ENCODE data around the gene SMIM9. TPM values are rescaled to one million over a fixed set of nuclear protein-coding genes. Genes with fewer than 3 reads are reported as not detected.
A peak's percentile ranks its signal among the peaks of the same experiment; 100 is the strongest.

The SMIM9 gene
- total and polyA plus RNA-seq, 11 donors: 0.29 to 0.32 TPM; not detected in 9

DNA sequence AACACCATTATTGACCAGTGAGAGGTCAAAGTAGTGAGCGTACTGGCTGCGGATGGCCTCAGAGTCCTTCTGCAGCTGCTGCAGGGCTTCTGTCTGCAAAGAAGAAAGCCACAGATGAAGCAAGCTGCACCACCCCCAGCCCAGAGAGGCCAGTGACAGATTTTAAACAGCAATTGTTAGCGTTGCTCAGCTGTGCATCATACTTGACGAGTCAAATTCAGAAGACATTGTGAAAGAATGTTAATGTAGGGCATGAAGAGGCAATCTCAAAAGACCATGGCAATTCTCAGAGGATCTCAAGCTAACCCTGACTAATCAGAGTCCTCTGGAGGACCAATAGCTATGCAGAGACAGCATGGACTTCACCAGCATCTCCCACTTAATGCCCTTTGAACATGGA is 55.2 kb downstream of the SMIM9 start:
- intact Hi-C loops (cut with DNase I): no loop called here
- TF ChIP-seq CTCF (IDR thresholded peaks at IDR 0.05) (no peak), POLR2A (IDR thresholded peaks at IDR 0.05) (no peak)
- Histone ChIP-seq H3K4me1 (peaks cover 0 to 4% (median 0%) of the 10 kb centered on the region in 12 donors), H3K27me3 (peaks cover 0 to 6% (median 0%) of the 10 kb centered on the region in 9 donors), H3K27ac (no peak overlapping the region), H3K9me3 (no peaks in the 10 kb centered on the region), H3K36me3 (peaks cover 0 to 48% (median 44%) of the 10 kb centered on the region in 9 donors), H3K4me3 (no peak overlapping the region)
- no peak for ATAC-seq
- WGBS, 4 donors: 84 to 95% (median 92%) methylated on average over 4 of the region's 4 CpGs
- DNase-seq: no peak

- peaks cover 0 to 6% (median 0%) of the 10 kb centered on the region in 12 donors for H3K9me3 ChIP-seq
- 82 to 99% (median 92%) methylated on average over 2 of the region's 2 CpGs for WGBS, 4 donors
- ATAC-seq: no peak
- intact Hi-C loops (cut with DNase I): no loop called here
- peaks cover 0 to 4% (median 0%) of the 10 kb centered on the region in 12 donors for H3K4me1 ChIP-seq
- no peak for TF ChIP-seq POLR2A (IDR thresholded peaks at IDR 0.05)
- peaks cover 0 to 6% (median 0%) of the 10 kb centered on the region in 9 donors for H3K27me3 ChIP-seq
- no peak overlapping the region for H3K4me3 ChIP-seq
- H3K36me3 ChIP-seq: peaks cover 0 to 65% (median 50%) of the 10 kb centered on the region in 9 donors
- no peak overlapping the region for H3K27ac ChIP-seq
- no peak for DNase-seq
Observed at GRCh38 chrX:154776753-154777152, 57.7 kb downstream of the SMIM9 start.

DNA sequence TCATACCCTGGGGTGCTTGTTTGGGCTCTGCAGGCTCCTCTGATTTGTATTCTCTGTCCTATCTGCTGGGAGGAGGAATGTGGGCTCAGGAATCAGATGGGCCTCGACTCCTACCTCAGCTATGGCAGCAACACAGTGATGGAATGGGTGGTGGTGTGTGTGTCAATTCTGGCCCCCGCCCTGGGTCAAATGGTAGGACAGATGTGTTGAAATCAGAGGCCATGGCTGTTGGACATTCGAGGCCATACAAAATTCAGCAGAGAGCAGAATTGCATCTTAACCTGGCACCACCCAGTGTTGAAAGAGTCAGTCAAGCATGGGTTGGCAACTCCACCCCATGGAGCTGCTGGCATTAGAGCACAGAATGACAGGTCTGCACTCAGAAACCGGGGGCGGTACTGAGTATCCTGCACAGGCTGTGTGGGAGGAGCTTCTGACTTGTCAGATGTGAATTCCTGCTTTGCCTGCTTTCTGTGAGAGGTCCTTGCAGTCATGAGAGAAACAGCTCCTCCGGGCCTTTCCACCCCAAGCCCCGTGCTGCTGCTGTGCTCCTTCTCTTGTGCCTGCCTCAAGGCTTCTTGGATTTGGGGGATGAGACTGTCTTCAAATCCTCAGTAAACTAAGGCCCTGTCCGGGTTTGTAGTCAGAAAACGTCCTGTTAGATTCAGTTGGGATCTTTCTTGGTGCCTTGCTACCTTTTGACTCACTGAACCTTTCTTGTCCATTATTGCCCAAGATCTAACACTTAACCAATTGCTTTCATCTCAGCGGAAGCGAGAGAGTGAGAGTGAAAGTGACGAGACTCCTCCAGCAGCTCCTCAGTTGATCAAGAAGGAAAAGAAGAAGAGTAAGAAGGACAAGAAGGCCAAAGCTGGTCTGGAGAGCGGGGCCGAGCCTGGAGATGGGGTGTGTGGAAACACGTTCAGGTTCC is 58.8 kb downstream of the SMIM9 start:
- H3K27ac ChIP-seq: no peak overlapping the region
- no peak overlapping the region for H3K4me3 ChIP-seq
- peaks cover 0 to 75% (median 57%) of the 10 kb centered on the region in 9 donors for H3K36me3 ChIP-seq
- peak in 3 of 4 donors; percentile 80 to 91 (median 86) for ATAC-seq
- WGBS, 4 donors: 63 to 74% (median 71%) methylated on average over 15 of the region's 15 CpGs
- intact Hi-C loops (cut with DNase I): no loop called here
- peaks cover 0 to 6% (median 0%) of the 10 kb centered on the region in 9 donors for H3K27me3 ChIP-seq
- H3K4me1 ChIP-seq: peaks cover 0 to 4% (median 0%) of the 10 kb centered on the region in 12 donors
- TF ChIP-seq POLR2A (IDR thresholded peaks at IDR 0.05) (no peak), CTCF (IDR thresholded peaks at IDR 0.05) (no peak)
- H3K9me3 ChIP-seq: peaks cover 0 to 6% (median 0%) of the 10 kb centered on the region in 12 donors
- peak in 4 of 5 donors; percentile 22 to 48 (median 33) for DNase-seq

- Histone ChIP-seq H3K27ac (no peak overlapping the region), H3K9me3 (peaks cover 0 to 6% (median 0%) of the 10 kb centered on the region in 12 donors), H3K4me1 (peaks cover 0 to 4% (median 0%) of the 10 kb centered on the region in 12 donors), H3K4me3 (no peak overlapping the region), H3K36me3 (peaks cover 0 to 81% (median 66%) of the 10 kb centered on the region in 9 donors), H3K27me3 (peaks cover 0 to 6% (median 0%) of the 10 kb centered on the region in 9 donors)
- TF ChIP-seq POLR2A (IDR thresholded peaks at IDR 0.05) (no peak), CTCF (IDR thresholded peaks at IDR 0.05) (no peak)
- ATAC-seq: no peak
- intact Hi-C loops (cut with DNase I): no loop called here
- WGBS, 4 donors: 71 to 78% (median 73%) methylated on average over 5 of the region's 5 CpGs
- DNase-seq: no peak
Observed at GRCh38 chrX:154774622-154775021, 59.8 kb downstream of the SMIM9 start.

Other genes with a start within 250 kb of the SMIM9 start
- not detected for gene CTAG1A, start 249.5 kb downstream of the SMIM9 start, total RNA-seq
- gene CTAG1A, start 249.5 kb downstream of the SMIM9 start, polyA plus RNA-seq: not detected
- gene CTAG1B, start 215.4 kb downstream of the SMIM9 start, total RNA-seq: not detected
- not detected for gene CTAG1B, start 215.4 kb downstream of the SMIM9 start, polyA plus RNA-seq
- gene CTAG2, start 181.1 kb downstream of the SMIM9 start, total RNA-seq: under 1 TPM in 1 of 9 donors, not detected in 8; 0.61 TPM
- gene CTAG2, start 181.1 kb downstream of the SMIM9 start, polyA plus RNA-seq: not detected
- 10 to 100 TPM; 11.5 to 29.0 (median 18.6) TPM for gene GAB3, start 83.6 kb downstream of the SMIM9 start, total RNA-seq
- 10 to 100 TPM in 1 of 2 donors, 1 to 10 TPM in 1; 7.2 to 12.3 TPM for gene GAB3, start 83.6 kb downstream of the SMIM9 start, polyA plus RNA-seq
- 10 to 100 TPM; 12.9 to 31.0 (median 23.6) TPM for gene DKC1, start 71.8 kb downstream of the SMIM9 start, total RNA-seq
- gene DKC1, start 71.8 kb downstream of the SMIM9 start, polyA plus RNA-seq: 10 to 100 TPM; 13.7 to 31.9 TPM
- 10 to 100 TPM; 17.7 to 73.2 (median 39.1) TPM for gene MPP1, start 29.2 kb downstream of the SMIM9 start, total RNA-seq
- gene MPP1, start 29.2 kb downstream of the SMIM9 start, polyA plus RNA-seq: 10 to 100 TPM; 18.5 to 20.9 TPM
- gene F8A1, start 51.7 kb upstream of the SMIM9 start, total RNA-seq: 10 to 100 TPM; 16.8 to 34.5 (median 21.5) TPM
- 10 to 100 TPM; 10.2 to 35.7 TPM for gene F8A1, start 51.7 kb upstream of the SMIM9 start, polyA plus RNA-seq
- 10 to 100 TPM; 26.9 to 75.1 (median 44.3) TPM for gene F8, start 188.1 kb upstream of the SMIM9 start, total RNA-seq
- gene F8, start 188.1 kb upstream of the SMIM9 start, polyA plus RNA-seq: 10 to 100 TPM; 32.6 to 60.2 TPM
- 100 to 1,000 TPM; 147 to 390 (median 259) TPM for gene FUNDC2, start 192.2 kb upstream of the SMIM9 start, total RNA-seq
- 100 to 1,000 TPM; 445 TPM for gene FUNDC2, start 192.2 kb upstream of the SMIM9 start, polyA plus RNA-seq
- gene CMC4, start 236.5 kb upstream of the SMIM9 start, total RNA-seq: 10 to 100 TPM; 14.4 to 74.3 (median 21.0) TPM
- 10 to 100 TPM; 26.1 to 53.0 TPM for gene CMC4, start 236.5 kb upstream of the SMIM9 start, polyA plus RNA-seq
- gene MTCP1, start 236.5 kb upstream of the SMIM9 start, total RNA-seq: 10 to 100 TPM in 7 of 9 donors, under 1 TPM in 2; 0.24 to 60.0 (median 44.8) TPM
- gene MTCP1, start 236.5 kb upstream of the SMIM9 start, polyA plus RNA-seq: 100 to 1,000 TPM in 1 of 2 donors, 10 to 100 TPM in 1; 13.8 to 185 TPM
- gene BRCC3, start 236.8 kb upstream of the SMIM9 start, total RNA-seq: 10 to 100 TPM in 8 of 9 donors, 1 to 10 TPM in 1; 7.9 to 18.7 (median 16.6) TPM
- 10 to 100 TPM in 1 of 2 donors, 1 to 10 TPM in 1; 3.6 to 15.0 TPM for gene BRCC3, start 236.8 kb upstream of the SMIM9 start, polyA plus RNA-seq